ENCODE measurements around the gene ASCL2.

The ASCL2 gene

DNA sequence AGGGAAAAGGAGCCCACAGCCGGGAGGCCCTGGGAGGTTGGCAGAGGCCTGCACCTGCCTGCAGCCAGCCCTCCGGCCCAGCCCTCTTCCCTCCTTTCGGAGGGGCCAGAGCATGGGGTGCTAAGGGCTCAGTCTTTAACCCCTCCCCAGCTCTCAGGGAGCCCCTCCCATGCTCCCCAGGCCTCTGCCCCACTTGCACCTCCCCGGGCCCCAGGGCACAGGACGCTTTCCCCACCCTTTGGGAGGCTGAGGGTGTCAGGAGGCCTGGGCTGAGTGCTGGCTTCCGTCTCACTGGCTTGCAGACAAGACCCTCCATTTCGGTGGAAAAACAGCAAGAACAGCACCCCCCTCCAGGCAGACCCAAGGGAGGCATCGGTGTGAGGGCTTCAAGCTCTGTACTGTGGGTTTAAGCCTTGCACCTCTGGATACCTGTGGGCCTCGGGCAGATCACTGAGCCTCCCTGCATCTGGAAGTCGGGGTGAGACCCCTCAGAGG is 7.3 kb downstream of the ASCL2 start:
- no peak for DNase-seq (ENCODE audit: low read depth in 2 of 2, low spot score in 1 of 2)

DNA sequence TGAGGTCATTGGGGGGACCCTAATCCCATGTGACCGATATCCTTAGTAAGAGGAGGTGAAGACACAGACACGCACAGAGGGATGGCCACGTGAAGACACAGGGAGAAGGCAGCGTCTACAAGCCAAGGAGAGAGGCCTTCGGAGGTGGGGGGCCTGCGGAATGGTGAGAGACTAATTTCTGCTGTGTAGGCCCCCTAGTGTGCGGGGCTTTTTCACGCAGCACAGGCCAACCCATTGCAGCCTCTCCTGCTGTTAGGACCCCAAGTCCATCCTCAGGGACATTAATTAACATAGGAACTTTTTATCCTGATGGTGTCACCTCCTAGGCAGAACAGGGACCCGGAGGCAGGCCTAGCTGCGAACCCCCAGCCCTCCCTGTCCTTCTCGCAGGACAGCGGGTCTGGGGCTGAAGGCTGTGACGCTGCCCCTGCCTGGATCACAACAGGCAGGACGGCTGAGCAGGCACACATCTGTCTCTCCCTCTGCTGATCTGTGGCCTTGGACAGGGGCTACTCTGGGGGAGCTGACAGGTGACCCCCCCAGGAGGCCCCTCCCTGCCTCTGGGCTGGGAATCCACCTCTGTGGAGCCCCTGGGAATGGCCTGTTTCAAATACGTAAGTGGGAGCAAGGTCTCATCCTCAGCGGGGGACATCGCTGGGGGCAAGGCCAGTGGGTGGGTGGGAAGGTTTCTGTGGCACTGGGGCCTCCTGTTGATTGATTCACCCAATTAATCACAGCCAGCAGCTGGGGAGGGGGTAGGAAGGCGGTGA is 7.9 kb downstream of the ASCL2 start:
- no peak for DNase-seq (ENCODE audit: low read depth in 2 of 2, low spot score in 1 of 2)

DNA sequence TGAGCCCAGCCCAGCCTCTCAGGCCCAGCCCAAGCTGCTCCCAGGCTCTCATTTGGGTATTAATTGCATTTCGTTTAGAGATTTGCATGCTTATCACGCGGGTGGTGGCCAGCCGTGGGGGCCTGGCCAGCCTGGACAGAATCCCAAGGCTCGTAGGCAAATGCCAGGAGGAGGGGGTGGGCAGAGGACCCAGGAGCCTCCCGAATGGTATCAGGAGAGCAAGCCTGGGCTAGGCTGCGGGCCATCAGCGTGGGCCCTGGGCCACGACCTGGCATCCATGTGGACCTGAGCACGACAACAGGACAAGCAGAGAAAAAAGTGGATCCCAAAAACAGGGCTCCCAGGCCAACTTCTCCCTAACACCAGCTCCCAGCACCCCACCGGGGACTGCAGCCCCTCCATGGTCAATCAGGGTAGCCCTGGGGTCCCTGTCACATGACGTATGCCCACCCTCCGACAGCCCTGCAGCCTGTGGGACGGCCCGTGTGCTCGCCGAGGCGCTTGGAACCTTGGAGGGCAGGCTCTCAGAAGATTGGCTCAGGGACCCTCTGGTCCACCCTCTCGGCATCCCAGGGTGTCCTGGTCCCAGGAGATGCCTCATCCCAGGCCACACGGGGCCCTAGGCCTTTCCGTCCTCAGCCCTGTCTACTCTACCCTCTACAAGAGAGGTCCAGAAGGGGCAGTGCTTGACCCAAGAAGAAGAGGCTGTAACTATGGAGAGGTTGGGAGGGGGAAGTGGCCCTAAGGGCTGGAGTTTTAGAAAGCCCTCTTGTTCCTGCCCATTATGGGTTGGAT is 8.8 kb downstream of the ASCL2 start:
- DNase-seq (ENCODE audit: low read depth in 2 of 2, low spot score in 1 of 2) = no peak

DNA sequence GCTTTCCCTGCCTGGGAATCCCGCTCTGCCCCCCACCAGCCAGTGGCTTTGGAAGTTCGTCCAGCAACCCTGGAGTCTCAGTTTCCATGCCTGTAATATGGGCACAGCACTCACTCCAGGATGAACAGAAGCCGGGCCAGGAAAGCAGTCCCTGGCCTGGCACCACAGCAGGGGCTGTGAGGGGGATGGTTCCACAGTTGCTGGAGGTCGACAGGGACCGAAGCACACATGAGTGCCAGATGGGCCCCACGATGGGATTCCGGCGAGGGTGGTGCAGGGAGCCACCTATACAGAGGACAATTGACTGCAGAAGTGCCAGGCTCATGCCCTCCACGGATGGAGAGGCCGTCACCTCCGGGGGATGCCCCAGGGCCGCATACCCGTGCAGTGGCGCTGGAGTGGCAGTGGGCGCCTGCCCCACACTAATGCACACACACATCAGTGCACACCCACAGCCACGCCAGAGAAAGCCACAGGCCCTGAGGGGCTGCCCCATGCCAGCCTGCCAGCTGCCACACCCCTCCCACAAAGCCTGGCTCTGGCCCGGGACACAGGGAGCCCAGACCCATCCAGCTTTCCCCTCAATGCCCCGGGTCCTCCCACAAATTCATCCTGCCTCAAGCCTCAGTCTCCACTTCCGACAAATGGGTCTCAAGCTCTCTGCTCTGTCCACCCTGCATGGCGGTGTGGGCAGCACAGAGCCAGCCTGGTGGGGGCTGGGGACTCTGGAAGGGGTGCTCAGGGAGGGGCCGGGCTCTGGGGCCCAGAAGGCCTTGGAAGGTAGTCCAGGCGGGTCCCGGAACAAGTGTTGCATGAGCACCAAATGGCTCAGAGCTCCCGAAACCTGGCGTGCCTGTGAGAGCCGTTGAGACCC is 9.7 kb downstream of the ASCL2 start:
- no peak for DNase-seq (ENCODE audit: low read depth in 2 of 2, low spot score in 1 of 2)

DNA sequence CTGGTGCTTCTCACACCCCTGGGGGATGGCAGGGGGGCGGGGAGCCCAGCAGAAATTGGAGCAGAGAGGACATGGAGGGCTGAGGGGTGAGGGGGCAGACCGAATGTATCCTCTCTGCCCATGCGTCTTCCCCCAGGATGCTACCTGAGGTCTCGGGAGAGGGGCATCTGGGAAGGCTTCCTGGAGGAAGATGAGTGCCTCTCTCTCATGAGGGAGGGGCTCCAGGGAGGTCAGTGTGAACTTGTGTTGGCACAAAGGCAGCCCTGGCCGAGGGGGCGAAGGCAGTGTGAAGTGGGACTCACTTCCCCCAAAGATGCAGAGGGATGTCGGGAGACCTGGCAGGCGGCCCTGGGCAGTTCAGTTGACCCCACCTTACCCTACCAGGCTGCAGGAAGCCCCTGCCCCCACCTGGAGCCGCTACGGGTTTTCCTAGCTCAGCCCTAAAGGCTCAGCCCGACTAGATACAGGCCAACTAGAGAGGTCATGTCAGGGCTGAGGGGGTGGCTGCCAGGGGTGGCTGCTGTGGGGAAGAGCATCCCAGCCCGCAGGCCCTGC is 10.4 kb downstream of the ASCL2 start:
- no peak for DNase-seq (ENCODE audit: low read depth in 2 of 2, low spot score in 1 of 2)

DNA sequence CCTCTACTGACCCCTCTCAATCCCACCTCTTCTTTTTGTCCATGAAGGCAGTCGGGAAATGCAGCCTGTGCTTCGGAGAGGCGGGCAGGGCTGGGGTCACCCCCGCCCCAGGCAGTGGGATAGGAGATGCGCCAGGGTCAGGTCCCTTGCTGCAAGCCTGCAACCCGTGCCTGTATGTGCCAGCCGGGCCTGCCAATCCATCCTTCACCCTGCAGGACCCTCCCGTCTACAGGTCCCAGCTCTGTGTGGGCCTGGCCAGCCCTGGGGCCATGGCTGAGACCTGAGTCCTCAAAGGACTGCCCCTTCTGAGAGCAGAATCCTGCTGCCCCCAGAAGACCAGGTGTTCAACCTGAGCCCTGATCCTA is 10.9 kb downstream of the ASCL2 start:
- no peak for DNase-seq (ENCODE audit: low read depth in 2 of 2, low spot score in 1 of 2)

DNA sequence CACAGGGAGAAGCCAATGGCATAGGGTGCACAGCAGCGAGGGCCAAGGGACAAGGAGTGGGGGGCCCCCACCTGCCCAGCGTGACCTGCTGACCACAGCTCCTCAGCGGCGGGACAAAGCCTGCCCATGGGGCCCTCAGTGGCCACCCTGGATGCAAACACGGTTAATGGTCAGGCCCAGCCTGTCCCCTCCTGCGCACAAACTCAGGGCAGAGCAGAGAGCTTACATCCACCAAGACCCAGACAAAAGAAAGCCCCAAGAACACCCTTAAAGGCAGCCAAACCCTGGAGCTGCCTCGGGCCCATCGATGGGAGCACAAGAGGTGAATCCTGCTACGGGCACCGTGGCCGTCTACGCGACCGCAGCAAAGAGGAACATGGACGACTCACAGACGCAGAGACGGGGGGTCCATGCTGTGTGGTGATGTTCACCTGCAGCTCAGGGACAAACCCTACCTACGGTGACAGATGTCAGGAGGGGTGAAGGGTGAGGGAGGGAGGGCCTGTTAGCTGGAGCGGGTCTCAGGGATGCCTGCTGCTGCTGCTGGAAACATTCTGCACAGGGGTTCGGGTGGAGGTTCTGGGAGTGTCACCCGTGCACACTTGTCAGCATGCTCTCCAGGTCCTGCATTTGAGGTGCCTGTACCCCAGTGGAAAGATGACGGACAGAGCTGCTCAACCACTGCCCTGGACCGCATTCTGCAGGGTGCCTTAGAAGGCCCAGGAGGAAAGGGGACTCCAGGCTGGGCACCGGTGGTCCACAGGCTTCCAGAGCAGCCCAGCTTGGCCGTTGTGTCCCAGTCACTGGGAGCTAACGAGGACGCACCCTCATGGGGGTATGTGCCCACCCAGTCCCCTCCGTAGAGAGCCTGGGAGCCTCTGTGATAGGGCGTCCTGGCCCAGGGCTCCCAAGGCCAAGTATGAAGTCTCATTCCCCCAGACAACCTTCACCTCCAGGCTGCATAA is 11.6 kb downstream of the ASCL2 start:
- DNase-seq (ENCODE audit: low read depth in 2 of 2, low spot score in 1 of 2) = no peak

DNA sequence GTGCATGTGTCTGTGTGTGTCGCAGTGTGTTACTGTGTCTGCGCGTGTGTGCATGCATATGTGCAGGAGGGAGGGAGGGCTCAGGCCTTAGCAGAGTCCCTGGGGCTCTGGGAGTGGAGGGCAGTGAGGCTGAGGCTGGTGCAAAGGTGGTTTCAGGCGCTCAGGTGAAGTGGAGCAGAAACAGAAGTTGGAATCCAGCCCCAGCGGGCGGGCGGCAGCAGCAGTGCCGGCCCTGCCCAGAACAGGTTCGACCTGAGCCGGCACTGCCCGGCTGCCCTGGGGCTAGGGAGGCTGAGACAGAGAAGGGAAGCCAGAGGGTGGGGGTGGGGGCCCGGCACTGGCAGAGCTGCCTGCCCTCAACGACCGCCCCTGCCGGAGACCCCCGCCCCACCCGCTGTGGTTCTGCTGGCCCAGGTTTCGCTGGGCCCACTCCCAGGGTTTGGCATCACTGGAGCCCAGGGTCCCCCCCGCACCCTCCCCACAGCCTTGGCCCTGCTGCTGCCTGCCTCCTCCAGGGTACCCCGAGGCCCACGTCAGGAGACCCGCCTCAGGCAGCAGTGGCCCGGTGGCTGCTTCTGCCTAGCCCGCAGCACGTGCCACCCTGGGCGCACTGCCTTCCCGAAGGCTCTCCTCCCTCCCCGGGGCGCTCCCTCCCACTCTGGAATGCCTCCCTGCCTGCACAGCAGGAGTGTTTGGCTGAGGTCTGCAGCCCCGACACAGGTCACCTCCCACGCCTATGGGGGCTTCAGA is 13.3 kb downstream of the ASCL2 start:
- DNase-seq (ENCODE audit: low read depth in 2 of 2, low spot score in 1 of 2) = no peak

DNA sequence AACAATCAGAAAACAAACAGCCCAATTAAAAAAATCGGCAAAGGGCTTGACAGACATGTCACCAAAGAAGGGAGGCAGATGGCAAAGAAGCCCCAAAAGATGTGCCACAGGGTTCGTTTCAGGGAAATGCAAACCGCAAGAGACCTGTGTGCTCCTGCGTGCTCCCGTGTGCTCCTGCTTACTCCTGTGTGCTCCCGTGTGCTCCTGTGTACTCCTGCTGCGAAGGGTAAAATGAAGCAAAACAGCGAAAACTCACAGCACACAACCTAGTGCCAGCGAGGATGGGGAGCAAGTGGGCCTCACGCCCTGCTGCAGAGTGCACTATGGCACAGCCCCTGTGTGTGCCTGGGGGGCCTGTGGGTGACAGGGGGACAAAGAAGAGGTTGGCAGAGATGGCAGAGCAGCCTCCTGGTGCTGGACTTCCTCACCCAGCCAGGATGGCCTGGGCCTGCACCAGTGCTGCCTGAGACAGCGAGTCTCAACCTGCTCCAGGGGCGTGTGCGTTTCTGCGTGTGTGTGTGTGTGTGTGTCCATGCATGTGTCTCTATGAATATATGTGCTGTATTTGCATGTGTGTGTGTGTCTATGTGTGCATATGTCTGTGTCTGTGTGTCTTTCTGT is 14.0 kb downstream of the ASCL2 start:
- no peak for DNase-seq (ENCODE audit: low read depth in 2 of 2, low spot score in 1 of 2)

DNA sequence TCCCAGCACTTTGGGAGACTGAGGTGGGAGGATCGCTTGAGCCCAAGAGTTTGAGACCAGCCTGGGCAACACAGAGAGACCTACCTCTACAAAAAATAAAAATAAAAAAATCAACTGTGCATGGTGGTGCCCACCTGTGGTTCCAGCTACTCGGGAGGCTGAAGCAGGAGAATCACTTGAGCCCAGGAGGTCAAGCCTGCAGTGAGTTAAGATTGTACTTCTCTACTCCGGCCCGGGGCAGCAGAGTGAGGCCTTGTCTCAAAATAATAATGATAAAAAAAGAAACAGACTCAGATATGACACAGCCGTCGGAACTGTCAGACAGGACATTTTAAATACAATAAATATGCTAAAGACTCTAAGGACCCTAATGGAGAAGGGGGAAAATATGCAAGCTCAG is 18.4 kb downstream of the ASCL2 start:
- no peak for DNase-seq (ENCODE audit: low read depth in 2 of 2, low spot score in 1 of 2)

DNA sequence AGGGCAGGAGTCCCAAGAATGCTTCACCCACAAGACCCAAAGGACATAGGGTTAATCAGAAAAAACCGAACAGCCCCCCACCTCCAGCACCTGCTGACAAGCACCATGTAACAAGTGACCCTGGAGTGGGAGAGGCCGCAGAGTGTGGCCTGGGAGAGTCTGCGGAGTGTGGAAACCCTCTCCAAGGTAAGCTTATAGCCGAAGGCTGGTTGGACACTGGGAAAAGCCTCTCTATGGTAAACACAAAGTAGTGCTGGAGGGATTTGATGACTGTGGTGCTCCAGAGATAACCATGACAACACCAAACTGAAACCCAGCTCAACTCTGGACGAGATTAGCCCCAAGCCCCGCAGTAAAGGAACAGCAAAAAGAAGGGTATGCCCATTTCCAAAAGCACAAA is 19.2 kb downstream of the ASCL2 start:
- no peak for DNase-seq (ENCODE audit: low read depth in 2 of 2, low spot score in 1 of 2)

DNA sequence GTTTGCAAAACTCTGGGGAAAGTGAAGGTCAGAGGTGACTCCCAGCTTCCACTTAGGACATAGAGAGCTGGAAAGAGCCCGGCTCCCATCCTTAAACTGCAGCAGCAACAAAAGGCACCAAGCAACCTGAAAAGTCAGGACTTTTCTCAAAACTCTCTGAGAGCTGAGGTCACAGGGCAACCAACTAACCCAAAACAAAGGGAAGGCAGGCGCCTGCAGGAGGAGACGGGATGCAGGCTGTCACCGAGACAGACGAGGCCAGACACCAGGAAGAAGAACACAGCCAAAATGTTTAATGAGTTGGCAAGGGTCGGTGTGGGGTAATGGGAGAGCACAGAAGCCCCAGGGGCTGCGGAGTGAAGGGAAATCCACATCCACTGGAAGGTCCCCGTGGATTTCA is 19.9 kb downstream of the ASCL2 start:
- DNase-seq (ENCODE audit: low read depth in 2 of 2, low spot score in 1 of 2) = no peak

DNA sequence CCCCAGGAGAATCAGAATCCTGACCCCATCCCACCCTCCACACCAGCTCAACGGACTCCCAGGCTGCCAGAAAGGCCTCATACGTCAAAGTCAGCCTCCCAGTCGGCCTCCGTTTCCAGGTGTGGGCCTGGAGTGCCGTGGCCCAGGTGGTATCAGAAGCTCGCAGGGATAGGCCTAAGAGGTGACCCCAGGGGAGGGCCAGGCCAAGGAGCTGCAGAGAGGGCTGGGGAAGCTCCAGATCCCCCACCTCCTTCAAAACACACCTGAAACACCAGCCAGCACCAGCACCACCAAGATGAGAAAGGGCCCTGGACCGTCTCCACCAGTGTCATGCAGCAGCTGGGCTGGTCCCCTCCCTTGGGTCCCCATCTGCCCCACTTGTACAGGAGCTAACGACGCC is 20.3 kb downstream of the ASCL2 start:
- no peak for DNase-seq (ENCODE audit: low read depth in 2 of 2, low spot score in 1 of 2)

DNA sequence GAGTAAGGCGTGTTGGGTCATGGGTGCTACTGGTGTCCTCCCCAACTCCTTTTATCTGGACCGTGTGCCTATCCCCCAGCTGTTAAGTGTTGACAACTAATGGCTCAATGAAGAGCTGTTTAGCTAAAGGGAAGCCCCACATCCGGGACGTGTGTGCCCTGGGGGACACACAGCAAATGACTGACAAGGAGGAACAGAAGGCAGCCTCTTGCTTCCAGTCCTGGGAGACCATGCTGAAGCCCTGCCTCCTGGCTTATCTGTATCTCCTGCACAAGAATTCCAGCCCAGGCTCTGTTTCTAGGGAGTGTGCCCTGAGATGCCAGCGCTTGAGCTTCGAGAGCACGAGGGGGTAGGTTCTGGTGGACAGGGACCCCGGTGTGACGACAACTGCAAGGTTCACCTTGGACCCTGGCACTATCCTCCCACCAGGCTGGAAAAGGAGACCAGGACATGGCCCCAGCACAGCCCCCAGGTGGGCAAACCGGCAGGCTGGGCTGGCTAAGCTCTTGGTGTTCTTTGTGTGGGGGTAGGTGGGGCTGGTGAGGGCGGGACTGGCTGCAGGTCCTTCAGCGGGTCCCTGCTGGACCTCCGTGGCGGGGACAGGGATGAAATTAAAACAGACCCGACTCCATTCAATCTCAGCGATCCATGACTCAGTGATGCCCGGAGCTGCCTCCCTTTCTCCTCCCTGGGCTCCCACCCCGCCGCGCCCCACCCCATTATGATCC is 21.0 kb downstream of the ASCL2 start:
- no peak for DNase-seq (ENCODE audit: low read depth in 2 of 2, low spot score in 1 of 2)

DNA sequence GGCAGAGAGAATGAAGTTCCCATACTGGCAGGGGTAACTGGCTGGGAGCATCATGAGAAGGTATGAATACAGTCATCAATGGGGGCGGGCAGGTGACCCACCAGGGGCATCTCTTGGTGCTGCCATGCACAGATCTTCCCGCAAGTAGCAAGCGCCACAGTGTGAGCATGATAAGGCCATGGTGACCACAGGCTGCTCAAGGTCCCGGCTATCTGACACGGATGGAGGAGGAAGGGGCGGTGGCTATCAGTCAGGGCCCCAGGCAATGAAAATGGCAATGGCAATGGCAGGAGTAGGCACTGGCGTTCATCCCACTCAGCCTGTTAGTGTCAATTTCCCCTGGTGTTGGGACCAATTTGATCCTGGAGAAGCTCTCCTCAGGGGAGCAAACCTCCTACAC is 21.6 kb downstream of the ASCL2 start:
- DNase-seq (ENCODE audit: low read depth in 2 of 2, low spot score in 1 of 2) = no peak

DNA sequence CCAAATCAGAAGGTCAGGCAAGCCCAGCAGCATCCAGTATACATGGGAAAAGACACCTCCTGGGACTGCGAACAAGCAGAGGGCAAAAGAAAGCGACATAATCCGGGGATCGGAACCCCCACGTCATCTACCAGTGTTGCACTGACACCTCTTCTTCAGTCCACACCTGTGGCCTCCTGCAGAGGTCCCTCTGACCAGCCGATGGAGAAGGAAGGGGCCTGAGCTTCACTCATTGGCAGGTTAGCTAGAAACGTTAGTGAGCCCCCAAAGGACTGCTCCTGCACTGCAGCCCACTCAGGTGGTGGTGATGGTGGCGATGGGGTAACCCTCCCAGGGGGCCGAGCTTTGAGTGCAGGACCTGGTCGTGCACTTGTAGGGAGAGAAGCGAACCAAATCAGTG is 22.1 kb downstream of the ASCL2 start:
- DNase-seq (ENCODE audit: low read depth in 2 of 2, low spot score in 1 of 2) = no peak

DNA sequence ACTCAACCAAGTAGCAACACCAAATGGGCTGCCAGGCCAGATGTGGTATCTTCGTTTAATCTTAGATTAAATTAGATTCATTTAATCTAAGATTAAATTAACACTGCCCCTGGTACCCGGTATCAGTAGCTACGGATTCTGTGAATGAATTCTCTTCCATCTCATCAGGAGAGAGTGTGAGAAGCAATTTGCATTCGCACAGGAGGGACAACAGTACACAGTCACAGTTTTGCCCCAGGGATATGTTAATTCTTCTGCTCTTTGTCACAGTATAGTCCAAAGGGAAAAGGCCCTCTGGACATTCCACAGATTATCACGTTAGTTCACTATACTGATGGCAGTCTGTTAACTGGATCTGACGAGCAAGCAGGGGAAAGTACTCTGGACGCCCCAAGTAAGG is 22.9 kb downstream of the ASCL2 start:
- DNase-seq (ENCODE audit: low read depth in 2 of 2, low spot score in 1 of 2) = no peak

DNA sequence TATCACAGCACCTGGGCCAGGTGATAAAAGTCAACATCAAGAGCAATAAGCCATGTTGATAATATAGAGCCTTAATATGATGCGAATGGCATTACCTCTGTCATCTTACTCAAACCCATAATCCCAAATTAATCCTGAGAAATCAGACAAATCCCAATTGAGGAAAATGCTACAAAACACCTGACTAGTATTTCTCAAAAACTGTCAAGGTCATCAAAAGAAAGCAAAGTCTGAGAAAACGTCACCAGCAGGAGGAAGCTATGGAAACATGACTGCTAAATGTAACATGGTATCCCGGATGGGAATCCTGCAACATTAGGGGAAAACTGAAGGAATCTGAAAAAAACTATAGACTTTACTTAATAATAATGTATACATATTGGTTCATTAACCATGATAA is 29.6 kb downstream of the ASCL2 start:
- DNase-seq (ENCODE audit: low read depth in 2 of 2, low spot score in 1 of 2) = no peak
